Endothelial cell of umbilical vein (primary cell): ENCODE measurements around the gene ARHGAP22. TPM values are rescaled to one million over a fixed set of nuclear protein-coding genes. Genes with fewer than 3 reads are reported as not detected.

ENCODE experiments used
- BruUV-seq: library from RNA; stranded (reverse); fragments of 400-500 nt; replicated peaks from 2 replicates; lab custom pipeline; 2021; lab: Mats Ljungman, UMichigan
- CTCF ChIA-PET: fragments of 300-600, 350-600 bp; sonication (Branson Sonifier 250); formaldehyde crosslinking; loops from one replicate; lab custom pipeline; 2021; ENCODE audit warnings: antibody characterized with exemption, inconsistent platforms; lab: Charles Lee
- POLR2A ChIA-PET: fragments of 300-600, 350-600 bp; sonication (Branson Sonifier 250); formaldehyde crosslinking; loops from one replicate; lab custom pipeline; 2021; ENCODE audit warnings: antibody characterized with exemption, inconsistent platforms; lab: Charles Lee
- DNase-seq: peaks from one replicate; pipeline ENCODE4 v3.0.0-alpha.2; 2011; ENCODE audit warnings: low read depth, low spot score
- FAIRE-seq: peaks from 2 replicates; lab custom pipeline; 2011; peaks lifted over from hg19 to GRCh38; lab: Jason Lieb, UNC
- H2AFZ ChIP-seq: 2 replicates; pipeline ENCODE4 v1.6.0; 2012; ENCODE audit warnings: low read depth, low read length, control low read depth, inconsistent platforms
- H3K27ac ChIP-seq: 2 replicates; pipeline ENCODE4 v1.5.1; 2011; ENCODE audit warnings: low read depth, mild to moderate bottlenecking, control low read depth, low read length, moderate library complexity; ENCODE audit not compliant: insufficient read depth
- H3K27me3 ChIP-seq, 2 experiments: 2 replicates each; pipeline versions ENCODE4 v1.6.0 to v1.6.1; 2011; ENCODE audit warnings: low read length in 2 of 2, mixed read lengths in 1 of 2; ENCODE audit not compliant: control insufficient read depth in 2 of 2, insufficient read depth in 2 of 2
- H3K36me3 ChIP-seq, 2 experiments: 2 replicates in 1 of 2; 3 replicates in 1 of 2; pipeline ENCODE4 v1.5.1; 2011; ENCODE audit warnings: low read length in 2 of 2, mild to moderate bottlenecking in 1 of 2, moderate library complexity in 1 of 2; ENCODE audit not compliant: control insufficient read depth in 2 of 2, insufficient read depth in 2 of 2; ENCODE audit errors: extremely low read depth in 1 of 2
- H3K4me1 ChIP-seq: 3 replicates; pipeline ENCODE4 v1.5.1; 2011; ENCODE audit warnings: mild to moderate bottlenecking, low read length; ENCODE audit not compliant: control insufficient read depth, insufficient read depth; ENCODE audit errors: extremely low read depth
- H3K4me2 ChIP-seq: 2 replicates; pipeline ENCODE4 v1.6.1; 2011; ENCODE audit warnings: low read length, control low read depth, mixed read lengths; ENCODE audit not compliant: insufficient read depth
- H3K4me3 ChIP-seq, 3 experiments: fragments of 200-600 bp in 1 of 3; sonication (generic), shearing (Covaris generic) in 1 of 3; replicated peaks in 1 of 3; 2 replicates each; pipeline ENCODE4 v1.5.1; 2011 to 2016; ENCODE audit warnings: control low read depth in 3 of 3, low read length in 3 of 3, mild to moderate bottlenecking in 2 of 3, inconsistent platforms in 1 of 3, low read depth in 1 of 3, moderate library complexity in 1 of 3; ENCODE audit not compliant: insufficient read depth in 1 of 3
- H3K79me2 ChIP-seq: 2 replicates; pipeline ENCODE4 v1.6.0; 2012; ENCODE audit warnings: low read length, inconsistent platforms; ENCODE audit not compliant: control insufficient read depth, insufficient read depth
- H3K9ac ChIP-seq: replicated peaks from 2 replicates; pipeline ENCODE3; 2011; ENCODE audit warnings: low read length, control low read depth; ENCODE audit not compliant: insufficient read depth; ENCODE audit errors: extremely low read depth
- H3K9me1 ChIP-seq: replicated peaks from 3 replicates; pipeline ENCODE4 v1.6.0; 2011; ENCODE audit warnings: mild to moderate bottlenecking, low read length; ENCODE audit not compliant: control insufficient read depth, insufficient read depth; ENCODE audit errors: extremely low read depth
- H3K9me3 ChIP-seq: replicated peaks from 2 replicates; pipeline ENCODE4 v1.5.1; 2012; ENCODE audit warnings: low read length, inconsistent platforms; ENCODE audit not compliant: control insufficient read depth, insufficient read depth
- H4K20me1 ChIP-seq: replicated peaks from 2 replicates; pipeline ENCODE3; 2011; ENCODE audit warnings: mild to moderate bottlenecking, low read length; ENCODE audit not compliant: control insufficient read depth, insufficient read depth; ENCODE audit errors: extremely low read depth
- EZH2 ChIP-seq: IDR thresholded peaks from 2 replicates; pipeline ENCODE4 v1.6.1; 2012; ENCODE audit warnings: borderline replicate concordance, low read depth, mild to moderate bottlenecking, moderate library complexity, low read length, inconsistent platforms; ENCODE audit not compliant: severe bottlenecking
- FOS ChIP-seq: IDR thresholded peaks from 2 replicates; pipeline ENCODE4 v1.6.1; 2011; ENCODE audit warnings: mild to moderate bottlenecking, low read length, moderate library complexity, borderline replicate concordance; ENCODE audit not compliant: insufficient read depth
- GATA2 ChIP-seq: IDR thresholded peaks from 2 replicates; pipeline ENCODE4 v1.7.0; 2011; ENCODE audit warnings: low read depth, mild to moderate bottlenecking, moderate library complexity, mixed read lengths, low read length; ENCODE audit not compliant: insufficient read length, insufficient read depth
- JUN ChIP-seq: IDR thresholded peaks from 2 replicates; pipeline ENCODE4 v1.6.1; 2011; ENCODE audit warnings: borderline replicate concordance, low read depth; ENCODE audit not compliant: insufficient read length, insufficient read depth
- MYC ChIP-seq: IDR thresholded peaks from one replicate; pipeline ENCODE4 v1.6.1; 2011; ENCODE audit warnings: mild to moderate bottlenecking, low read depth, low read length
- POLR2A ChIP-seq: IDR thresholded peaks from 2 replicates; pipeline ENCODE4 v1.6.1; 2012; ENCODE audit warnings: low read depth, mild to moderate bottlenecking, control low read depth, low read length
- POLR2AphosphoS5 ChIP-seq: IDR thresholded peaks from 2 replicates; pipeline ENCODE4 v1.6.1; 2012; ENCODE audit warnings: low read depth, mild to moderate bottlenecking, control low read depth, low read length, moderate library complexity; ENCODE audit not compliant: insufficient read depth
- dilution Hi-C: fragments of 300-500 bp; cut with MboI; formaldehyde crosslinking; loops from one replicate; pipeline ENCODE4 v1.15.0; 2019; ENCODE audit warnings: low sequenced_read_pairs; ENCODE audit not compliant: extremely low pct_ligation_motif_present
- intact Hi-C: fragments of 100-400 bp; cut with micrococcal nuclease; formaldehyde crosslinking; loops from one replicate; pipeline ENCODE4 v1.10.0; 2022
- polyA plus RNA-seq, 4 experiments: library from polyadenylated mRNA; depleted of rRNA in 3 of 4; stranded (reverse) in 3 of 4; unstranded in 1 of 4; fragments of >200 nt; gene quantifications; 2 replicates each; pipeline versions ENCODE4 v1.2.1 to v1.2.3, GENCODE V29; 2011 to 2012; ENCODE audit warnings: missing spikeins in 1 of 4
- total RNA-seq: library from RNA; stranded (reverse); gene quantifications from 2 replicates; pipeline ENCODE4 v1.2.3, GENCODE V29; 2021
- TF ChIP-seq, protein P1 (sequence below): IDR thresholded peaks from 2 replicates; pipeline ENCODE4 v1.6.1; 2011; ENCODE audit not compliant: insufficient read depth, insufficient read length
- TF ChIP-seq, protein P2 (sequence below), 2 donors: IDR thresholded peaks; 1 replicate in 1 of 2; 2 replicates in 1 of 2; pipeline ENCODE4 v1.5.1; 2011; ENCODE audit warnings: low read length in 2 of 2, mild to moderate bottlenecking in 2 of 2, moderate library complexity in 2 of 2, control low read depth in 1 of 2, inconsistent platforms in 1 of 2, low read depth in 1 of 2; ENCODE audit not compliant: insufficient read depth in 1 of 2; ENCODE audit errors: extremely low read depth in 1 of 2

The ARHGAP22 gene
- total and polyA plus RNA-seq, 2 donors (not counting 3 experiments of a cell fraction or from before 2014, with no cell fraction given): 8.6 to 50.3 TPM

GRCh38 chr10:48478980-48479811, 125.7 kb downstream of the ARHGAP22 start:
- BruUV-seq: no TSS peak
- dilution Hi-C loops (no loop called here), intact Hi-C loops (no loop called here)
- Histone ChIP-seq H2AFZ (no peak overlapping the region), H3K4me2 (no peak overlapping the region), H4K20me1 (no peaks in the 10 kb centered on the region), H3K4me3 (no peak overlapping the region), H3K4me1 (peaks cover 20% of the 10 kb centered on the region), H3K9ac (no peak overlapping the region), H3K9me3 (no peaks in the 10 kb centered on the region), H3K27me3 (no peaks in the 10 kb centered on the region), H3K9me1 (no peaks in the 10 kb centered on the region), H3K79me2 (peaks cover 11% of the 10 kb centered on the region), H3K36me3 (no peaks in the 10 kb centered on the region), H3K27ac (no peak overlapping the region)
- no peak for TF ChIP-seq FOS
- no peak for FAIRE-seq
- POLR2A ChIA-PET: no interaction called here
- DNase-seq: no peak
- CTCF ChIA-PET: interaction anchor here (1.2 to 1.4 kb wide), 2 partner anchors 35 to 116 kb away, joined by 3 read pairs; no protein-coding TSS in a partner anchor

DNA sequence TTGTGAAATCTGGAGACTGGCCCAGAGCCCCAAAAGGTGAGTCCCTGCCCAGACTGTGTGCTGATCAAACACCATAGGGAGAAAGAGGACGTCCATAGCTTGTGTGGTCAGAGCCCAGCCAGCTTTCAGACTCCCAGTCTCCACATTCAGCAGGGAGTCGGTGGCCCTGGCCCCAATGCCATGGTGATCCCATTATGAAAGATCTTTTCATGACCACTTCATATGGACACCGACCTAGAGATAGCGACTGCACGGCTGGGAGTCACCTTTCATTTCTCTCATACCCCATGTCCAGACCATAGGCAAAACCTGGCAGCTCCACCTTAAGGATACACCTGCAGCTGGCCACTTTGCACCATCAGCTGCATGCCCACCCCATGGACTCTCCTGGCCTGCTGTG, 126.4 kb downstream of the ARHGAP22 start:
- CTCF ChIA-PET: interaction anchor here (1.2 to 1.4 kb wide), 2 partner anchors 34 to 115 kb away, joined by 3 read pairs; no protein-coding TSS in a partner anchor
- no peak for FAIRE-seq

More for the DNA sequence above, 126.4 kb downstream of the ARHGAP22 start:
- Histone ChIP-seq H4K20me1 (no peaks in the 10 kb centered on the region), H3K4me1 (peaks cover 20% of the 10 kb centered on the region), H3K4me3 (no peak overlapping the region), H3K9me1 (no peaks in the 10 kb centered on the region), H3K36me3 (no peaks in the 10 kb centered on the region), H3K27ac (no peak overlapping the region), H3K27me3 (no peaks in the 10 kb centered on the region), H3K9me3 (no peaks in the 10 kb centered on the region), H2AFZ (no peak overlapping the region), H3K4me2 (no peak overlapping the region), H3K9ac (no peak overlapping the region), H3K79me2 (peaks cover 14% of the 10 kb centered on the region)
- TF ChIP-seq EZH2 (no peak), GATA2 (no peak), JUN (no peak), POLR2A (no peak), POLR2AphosphoS5 (no peak), MYC (no peak)
- TF ChIP-seq, protein P1, sequence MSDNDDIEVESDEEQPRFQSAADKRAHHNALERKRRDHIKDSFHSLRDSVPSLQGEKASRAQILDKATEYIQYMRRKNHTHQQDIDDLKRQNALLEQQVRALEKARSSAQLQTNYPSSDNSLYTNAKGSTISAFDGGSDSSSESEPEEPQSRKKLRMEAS: no peak
- TF ChIP-seq, protein P2, sequence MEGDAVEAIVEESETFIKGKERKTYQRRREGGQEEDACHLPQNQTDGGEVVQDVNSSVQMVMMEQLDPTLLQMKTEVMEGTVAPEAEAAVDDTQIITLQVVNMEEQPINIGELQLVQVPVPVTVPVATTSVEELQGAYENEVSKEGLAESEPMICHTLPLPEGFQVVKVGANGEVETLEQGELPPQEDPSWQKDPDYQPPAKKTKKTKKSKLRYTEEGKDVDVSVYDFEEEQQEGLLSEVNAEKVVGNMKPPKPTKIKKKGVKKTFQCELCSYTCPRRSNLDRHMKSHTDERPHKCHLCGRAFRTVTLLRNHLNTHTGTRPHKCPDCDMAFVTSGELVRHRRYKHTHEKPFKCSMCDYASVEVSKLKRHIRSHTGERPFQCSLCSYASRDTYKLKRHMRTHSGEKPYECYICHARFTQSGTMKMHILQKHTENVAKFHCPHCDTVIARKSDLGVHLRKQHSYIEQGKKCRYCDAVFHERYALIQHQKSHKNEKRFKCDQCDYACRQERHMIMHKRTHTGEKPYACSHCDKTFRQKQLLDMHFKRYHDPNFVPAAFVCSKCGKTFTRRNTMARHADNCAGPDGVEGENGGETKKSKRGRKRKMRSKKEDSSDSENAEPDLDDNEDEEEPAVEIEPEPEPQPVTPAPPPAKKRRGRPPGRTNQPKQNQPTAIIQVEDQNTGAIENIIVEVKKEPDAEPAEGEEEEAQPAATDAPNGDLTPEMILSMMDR (IDR thresholded peaks at IDR 0.05; ENCODE audit: extremely low read depth in 1 of 2, insufficient read depth in 1 of 2, low read depth in 1 of 2, low read length in 2 of 2): no peak
- POLR2A ChIA-PET: no interaction called here
- BruUV-seq: no TSS peak
- dilution Hi-C loops: no loop called here
- intact Hi-C loops: no loop called here
- no peak for DNase-seq
